Keratinocyte (primary cell): ENCODE results near the gene LMNA. TPM values are rescaled to one million over a fixed set of nuclear protein-coding genes. Genes with fewer than 3 reads are reported as not detected.
A peak's percentile ranks its signal among the peaks of the same experiment; 100 is the strongest.

Source experiments
- DNase-seq: peaks from one replicate; pipeline ENCODE4 v3.0.0-alpha.2; 2011; ENCODE audit warnings: low read depth, missing footprints, low spot score
- FAIRE-seq: peaks from 2 replicates; lab custom pipeline; 2011; peaks lifted over from hg19 to GRCh38; lab: Jason Lieb, UNC
- H2AFZ ChIP-seq: 2 replicates; pipeline ENCODE4 v1.6.0; 2012; ENCODE audit warnings: low read length, control low read depth, inconsistent platforms; ENCODE audit not compliant: control insufficient read depth
- H3K27ac ChIP-seq: 2 replicates; pipeline ENCODE4 v1.5.1; 2011; ENCODE audit warnings: low read length; ENCODE audit not compliant: control insufficient read depth, insufficient read depth
- H3K27me3 ChIP-seq: 3 replicates; pipeline ENCODE4 v1.6.0; 2011; ENCODE audit warnings: low read length; ENCODE audit not compliant: control insufficient read depth, insufficient read depth; ENCODE audit errors: extremely low read depth
- H3K36me3 ChIP-seq, 2 experiments: 2 replicates in 1 of 2; 3 replicates in 1 of 2; pipeline ENCODE4 v1.5.1; 2011; ENCODE audit warnings: low read length in 2 of 2, mild to moderate bottlenecking in 1 of 2; ENCODE audit not compliant: control insufficient read depth in 2 of 2, insufficient read depth in 2 of 2; ENCODE audit errors: extremely low read depth in 1 of 2
- H3K4me1 ChIP-seq: 3 replicates; pipeline ENCODE4 v1.5.1; 2011; ENCODE audit warnings: low read length; ENCODE audit not compliant: control insufficient read depth, insufficient read depth; ENCODE audit errors: extremely low read depth
- H3K4me2 ChIP-seq: 3 replicates; pipeline ENCODE4 v1.6.0; 2011; ENCODE audit warnings: low read depth, low read length; ENCODE audit not compliant: control insufficient read depth, insufficient read depth; ENCODE audit errors: extremely low read depth
- H3K4me3 ChIP-seq, 3 experiments: fragments of 200-600 bp in 1 of 3; sonication (generic) in 1 of 3; 2 replicates in 2 of 3; 3 replicates in 1 of 3; pipeline ENCODE4 v1.5.1; 2011 to 2016; ENCODE audit warnings: low read length in 3 of 3, mild to moderate bottlenecking in 3 of 3, control low read depth in 2 of 3, inconsistent platforms in 1 of 3, low read depth in 1 of 3, mixed read lengths in 1 of 3, mixed run types in 1 of 3, moderate library complexity in 1 of 3; ENCODE audit not compliant: control insufficient read depth in 2 of 3, insufficient read depth in 2 of 3; ENCODE audit errors: extremely low read depth in 1 of 3
- H3K79me2 ChIP-seq: 2 replicates; pipeline ENCODE4 v1.6.0; 2012; ENCODE audit warnings: low read length; ENCODE audit not compliant: control insufficient read depth, insufficient read depth
- H3K9ac ChIP-seq: 3 replicates; pipeline ENCODE4 v1.6.0; 2011; ENCODE audit warnings: low read length; ENCODE audit not compliant: control insufficient read depth, insufficient read depth; ENCODE audit errors: extremely low read depth
- H3K9me1 ChIP-seq: 3 replicates; pipeline ENCODE4 v1.6.0; 2011; ENCODE audit warnings: low read length; ENCODE audit not compliant: control insufficient read depth, insufficient read depth; ENCODE audit errors: extremely low read depth
- H3K9me3 ChIP-seq: 2 replicates; pipeline ENCODE4 v1.5.1; 2012; ENCODE audit warnings: low read depth, low read length; ENCODE audit not compliant: control insufficient read depth
- H4K20me1 ChIP-seq: 3 replicates; pipeline ENCODE4 v1.6.0; 2011; ENCODE audit warnings: low read length; ENCODE audit not compliant: control insufficient read depth, insufficient read depth; ENCODE audit errors: extremely low read depth
- EZH2 ChIP-seq: IDR thresholded peaks from one replicate; pipeline ENCODE4 v1.6.1; 2012; ENCODE audit warnings: inconsistent platforms, mild to moderate bottlenecking, low read length, moderate library complexity
- dilution Hi-C: fragments of 300-500 bp; cut with MboI; formaldehyde crosslinking; loops from one replicate; pipeline ENCODE4 v1.7.0; 2020; ENCODE audit warnings: low sequenced_read_pairs; ENCODE audit not compliant: extremely low pct_ligation_motif_present
- polyA plus RNA-seq, 5 experiments: library from polyadenylated mRNA; depleted of rRNA in 3 of 5; stranded (reverse) in 3 of 5; stranded (forward) in 1 of 5; unstranded in 1 of 5; fragments of >200 nt; gene quantifications; 1 replicate in 1 of 5; 2 replicates in 3 of 5; 3 replicates in 1 of 5; pipeline versions ENCODE4 v1.2.1 to v1.2.3, GENCODE V29; 2011 to 2012; ENCODE audit warnings: missing spikeins in 2 of 5, low read depth in 1 of 5, low replicate concordance in 1 of 5
- TF ChIP-seq, protein P1 (sequence below), 3 experiments: IDR thresholded peaks in 1 of 3; conservative IDR thresholded peaks in 1 of 3; optimal IDR thresholded peaks in 1 of 3; 2 replicates in 2 of 3; 3 replicates in 1 of 3; pipeline versions ENCODE3 to v1.5.1; 2011; ENCODE audit warnings: low read length in 3 of 3, mild to moderate bottlenecking in 3 of 3, moderate library complexity in 2 of 3, control low read depth in 1 of 3, inconsistent platforms in 1 of 3; ENCODE audit not compliant: insufficient read depth in 2 of 3; ENCODE audit errors: extremely low read depth in 1 of 3

Gene LMNA
- polyA plus RNA-seq, 1 donor (not counting 4 experiments of a cell fraction or from before 2014, with no cell fraction given) = 444 TPM

DNA sequence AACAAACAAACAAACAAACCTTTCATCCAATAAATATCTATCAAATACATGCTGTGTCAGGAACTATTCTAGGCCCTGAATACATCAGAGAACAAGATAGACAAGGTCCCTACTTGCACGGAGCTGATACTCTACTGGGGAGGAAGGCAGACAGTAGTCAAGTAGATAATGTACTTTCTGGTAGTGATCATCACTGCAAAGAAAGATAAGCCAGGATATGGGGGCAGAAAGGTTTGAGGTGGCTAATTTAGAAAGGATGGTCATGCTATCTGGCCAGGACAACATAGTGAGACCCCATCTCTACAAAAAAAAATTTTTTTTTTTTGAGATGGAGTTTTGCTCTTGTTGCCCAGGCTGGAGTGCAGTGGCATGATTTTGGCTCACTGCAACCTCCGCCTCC lies 22.9 kb upstream of the LMNA start:
- Histone ChIP-seq H3K4me1 (peaks cover 12% of the 10 kb centered on the region), H3K79me2 (no peaks in the 10 kb centered on the region), H3K36me3 (no peaks in the 10 kb centered on the region), H3K9me3 (no peaks in the 10 kb centered on the region), H3K27me3 (no peaks in the 10 kb centered on the region), H2AFZ (no peak overlapping the region), H3K4me3 (no peak overlapping the region), H3K27ac (no peak overlapping the region), H3K9ac (no peak overlapping the region), H4K20me1 (no peaks in the 10 kb centered on the region), H3K4me2 (no peak overlapping the region), H3K9me1 (no peaks in the 10 kb centered on the region)
- dilution Hi-C loops = no loop called here
- TF ChIP-seq, protein P1, sequence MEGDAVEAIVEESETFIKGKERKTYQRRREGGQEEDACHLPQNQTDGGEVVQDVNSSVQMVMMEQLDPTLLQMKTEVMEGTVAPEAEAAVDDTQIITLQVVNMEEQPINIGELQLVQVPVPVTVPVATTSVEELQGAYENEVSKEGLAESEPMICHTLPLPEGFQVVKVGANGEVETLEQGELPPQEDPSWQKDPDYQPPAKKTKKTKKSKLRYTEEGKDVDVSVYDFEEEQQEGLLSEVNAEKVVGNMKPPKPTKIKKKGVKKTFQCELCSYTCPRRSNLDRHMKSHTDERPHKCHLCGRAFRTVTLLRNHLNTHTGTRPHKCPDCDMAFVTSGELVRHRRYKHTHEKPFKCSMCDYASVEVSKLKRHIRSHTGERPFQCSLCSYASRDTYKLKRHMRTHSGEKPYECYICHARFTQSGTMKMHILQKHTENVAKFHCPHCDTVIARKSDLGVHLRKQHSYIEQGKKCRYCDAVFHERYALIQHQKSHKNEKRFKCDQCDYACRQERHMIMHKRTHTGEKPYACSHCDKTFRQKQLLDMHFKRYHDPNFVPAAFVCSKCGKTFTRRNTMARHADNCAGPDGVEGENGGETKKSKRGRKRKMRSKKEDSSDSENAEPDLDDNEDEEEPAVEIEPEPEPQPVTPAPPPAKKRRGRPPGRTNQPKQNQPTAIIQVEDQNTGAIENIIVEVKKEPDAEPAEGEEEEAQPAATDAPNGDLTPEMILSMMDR (optimal IDR thresholded peaks at IDR 0.05 in 1 of 3, IDR thresholded peaks at IDR 0.05 in 1 of 3, conservative IDR thresholded peaks at IDR 0.05 in 1 of 3; ENCODE audit: extremely low read depth in 1 of 3, insufficient read depth in 2 of 3, low read length in 3 of 3) = no peak
- no peak for TF ChIP-seq EZH2
- FAIRE-seq = no peak
- DNase-seq = no peak

DNA sequence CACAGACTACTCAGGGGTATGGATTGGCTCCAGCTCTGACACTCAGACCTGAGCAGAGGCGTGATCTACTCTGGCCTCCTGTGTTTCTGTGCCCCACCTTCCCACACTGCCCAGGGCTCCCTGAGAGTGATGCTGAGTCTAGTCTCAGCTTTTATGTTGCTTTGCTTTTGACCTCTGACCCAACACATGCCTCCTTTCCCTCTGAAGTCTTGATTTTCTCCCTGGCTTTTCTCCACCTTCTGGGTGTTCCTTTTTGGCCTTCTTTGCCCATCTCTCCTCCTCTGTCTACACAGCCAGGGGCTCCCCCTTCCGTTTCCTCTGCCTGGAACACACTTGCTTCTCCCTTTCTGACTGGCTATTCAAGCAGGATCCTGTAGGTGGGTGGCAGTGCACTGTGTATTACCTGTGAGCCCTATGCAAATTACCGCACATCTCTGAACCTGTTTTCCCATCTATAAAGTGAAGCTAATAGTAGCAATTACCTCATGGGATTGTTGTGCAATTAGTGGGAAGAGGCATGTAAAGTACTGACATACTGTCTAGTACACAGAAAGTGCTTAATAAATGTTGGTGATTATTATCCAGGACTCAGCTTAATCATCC lies 18.5 kb upstream of the LMNA start:
- Histone ChIP-seq H3K79me2 (no peaks in the 10 kb centered on the region), H3K27me3 (no peaks in the 10 kb centered on the region), H3K4me3 (no peak overlapping the region), H2AFZ (no peak overlapping the region), H3K9ac (peak overlapping the region; percentile 41), H3K9me1 (peaks cover 2% of the 10 kb centered on the region), H3K36me3 (no peaks in the 10 kb centered on the region), H4K20me1 (no peaks in the 10 kb centered on the region), H3K27ac (peak overlapping the region; percentile 64), H3K4me2 (peak overlapping the region; percentile 24), H3K9me3 (no peaks in the 10 kb centered on the region), H3K4me1 (peaks cover 31% of the 10 kb centered on the region)
- FAIRE-seq (no peak), DNase-seq (no peak)
- dilution Hi-C loops = no loop called here
- TF ChIP-seq, protein P1 (optimal IDR thresholded peaks at IDR 0.05 in 1 of 3, IDR thresholded peaks at IDR 0.05 in 1 of 3, conservative IDR thresholded peaks at IDR 0.05 in 1 of 3; ENCODE audit: extremely low read depth in 1 of 3, insufficient read depth in 2 of 3, low read length in 3 of 3) = peak in 2 of 3 experiments; percentile 15 to 20
- TF ChIP-seq EZH2 = no peak
